ENCODE measurements around the gene DNASE1L3.

Gene DNASE1L3

GRCh38 chr3:58177747-58178527, 32.8 kb downstream of the DNASE1L3 start:
- peak; percentile 20 for DNase-seq

GRCh38 chr3:58176827-58177489, 33.8 kb downstream of the DNASE1L3 start:
- no peak for DNase-seq

DNA sequence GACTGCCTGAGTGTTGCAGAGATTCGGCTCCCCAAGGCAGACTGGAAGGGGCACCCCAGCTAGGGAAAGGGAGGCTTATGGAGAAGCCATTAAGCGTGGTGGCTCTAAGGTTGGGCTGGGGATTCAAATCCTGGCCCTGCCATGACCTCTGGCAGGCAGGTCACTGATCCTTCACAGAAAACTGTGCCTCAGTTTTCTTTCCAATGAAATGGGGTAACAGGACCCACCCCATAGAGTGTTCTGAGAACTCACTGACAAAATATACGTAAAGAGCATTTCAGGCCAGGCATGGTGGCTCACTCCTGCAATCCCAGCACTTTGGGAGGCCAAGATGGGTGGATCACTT, 34.6 kb downstream of the DNASE1L3 start:
- no peak for DNase-seq

DNA sequence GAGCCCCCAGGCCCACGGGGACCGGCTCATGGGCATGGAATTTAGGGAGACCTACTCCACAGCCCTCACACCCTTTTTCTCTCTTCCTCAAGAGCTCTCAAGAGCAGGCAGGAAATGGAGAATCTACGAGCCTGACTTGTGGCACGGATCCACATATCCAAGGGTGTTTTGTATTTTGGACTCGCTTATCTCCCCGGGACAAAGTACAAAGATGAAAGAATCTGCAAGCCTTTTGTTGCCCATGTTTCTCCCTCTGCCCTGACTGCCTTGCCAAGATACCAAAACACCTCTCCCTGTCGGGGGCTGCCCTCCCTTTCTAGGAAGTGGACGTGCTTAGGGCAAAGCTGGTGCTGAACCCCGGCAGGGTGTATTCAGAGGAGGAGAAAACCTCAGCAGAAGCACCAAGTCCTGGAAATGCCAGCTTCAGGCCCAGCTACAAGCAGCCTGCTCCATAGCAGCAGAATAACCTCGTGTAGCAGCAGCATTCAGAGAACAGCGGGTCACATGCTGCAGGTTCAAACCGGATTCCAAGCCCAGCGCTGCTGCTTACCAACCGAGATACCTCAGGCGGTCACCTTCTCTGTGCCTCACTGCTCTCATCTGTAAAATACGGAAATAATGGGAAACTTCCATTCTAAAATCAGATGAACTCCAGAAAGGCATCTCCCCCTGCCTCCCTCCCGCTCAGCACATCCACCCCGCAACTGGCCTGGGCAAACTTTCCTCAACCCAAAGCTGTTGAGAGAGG, 35.2 kb downstream of the DNASE1L3 start:
- no peak for DNase-seq

GRCh38 chr3:58175187-58175436, 35.7 kb downstream of the DNASE1L3 start:
- no peak for DNase-seq

- no peak for DNase-seq
These were observed 36.9 kb downstream of the DNASE1L3 start for GRCh38 chr3:58173669-58174398.

- DNase-seq, result no peak
These were observed 37.6 kb downstream of the DNASE1L3 start for GRCh38 chr3:58173029-58173668.

DNA sequence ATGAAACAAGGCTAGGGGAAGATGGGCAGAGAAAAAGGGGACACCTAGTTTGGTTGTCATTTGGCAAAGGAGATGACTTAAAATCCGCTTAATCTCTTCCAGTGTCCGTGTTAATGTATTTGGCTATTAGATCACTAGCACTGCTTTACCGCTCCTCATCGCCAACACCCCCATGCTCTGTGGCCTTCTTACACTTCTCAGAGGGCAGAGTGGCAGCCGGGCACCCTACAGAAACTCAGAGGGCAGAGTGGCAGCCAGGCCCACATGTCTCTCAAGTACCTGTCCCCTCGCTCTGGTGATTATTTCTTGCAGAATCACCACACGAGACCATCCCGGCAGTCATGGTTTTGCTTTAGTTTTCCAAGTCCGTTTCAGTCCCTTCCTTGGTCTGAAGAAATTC, 39.6 kb downstream of the DNASE1L3 start:
- DNase-seq, result no peak

DNA sequence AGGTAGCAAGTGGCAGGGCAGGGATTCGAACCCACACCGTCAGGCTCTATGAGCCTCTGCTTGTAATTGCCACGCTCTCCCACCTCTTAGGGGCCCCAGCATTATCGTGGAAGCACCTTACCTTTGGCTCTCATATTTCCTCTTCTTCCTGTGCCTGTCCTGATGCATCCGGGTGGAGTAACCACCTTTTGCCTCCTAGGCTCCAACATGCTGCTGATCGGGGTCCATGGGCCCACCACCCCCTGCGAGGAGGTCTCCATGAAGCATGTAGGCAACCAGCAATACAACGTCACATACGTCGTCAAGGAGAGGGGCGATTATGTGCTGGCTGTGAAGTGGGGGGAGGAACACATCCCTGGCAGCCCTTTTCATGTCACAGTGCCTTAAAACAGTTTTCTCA, 40.4 kb downstream of the DNASE1L3 start:
- no peak for DNase-seq

DNA sequence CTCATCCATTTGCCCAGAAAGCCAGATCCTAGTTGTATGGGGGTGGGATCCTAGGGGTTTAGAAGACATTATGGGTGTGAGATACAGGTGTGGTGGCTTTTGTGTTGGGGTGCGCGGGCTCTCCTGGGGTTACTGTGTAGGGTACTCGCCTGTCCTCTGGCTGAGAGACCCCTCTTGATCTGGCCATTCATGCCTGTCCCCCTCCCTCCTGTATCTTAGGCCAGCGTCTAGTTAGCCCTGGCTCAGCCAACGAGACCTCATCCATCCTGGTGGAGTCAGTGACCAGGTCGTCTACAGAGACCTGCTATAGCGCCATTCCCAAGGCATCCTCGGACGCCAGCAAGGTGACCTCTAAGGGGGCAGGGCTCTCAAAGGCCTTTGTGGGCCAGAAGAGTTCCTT, 41.4 kb downstream of the DNASE1L3 start:
- DNase-seq, result no peak

GRCh38 chr3:58168498-58168897, 42.3 kb downstream of the DNASE1L3 start:
- DNase-seq, result no peak

DNA sequence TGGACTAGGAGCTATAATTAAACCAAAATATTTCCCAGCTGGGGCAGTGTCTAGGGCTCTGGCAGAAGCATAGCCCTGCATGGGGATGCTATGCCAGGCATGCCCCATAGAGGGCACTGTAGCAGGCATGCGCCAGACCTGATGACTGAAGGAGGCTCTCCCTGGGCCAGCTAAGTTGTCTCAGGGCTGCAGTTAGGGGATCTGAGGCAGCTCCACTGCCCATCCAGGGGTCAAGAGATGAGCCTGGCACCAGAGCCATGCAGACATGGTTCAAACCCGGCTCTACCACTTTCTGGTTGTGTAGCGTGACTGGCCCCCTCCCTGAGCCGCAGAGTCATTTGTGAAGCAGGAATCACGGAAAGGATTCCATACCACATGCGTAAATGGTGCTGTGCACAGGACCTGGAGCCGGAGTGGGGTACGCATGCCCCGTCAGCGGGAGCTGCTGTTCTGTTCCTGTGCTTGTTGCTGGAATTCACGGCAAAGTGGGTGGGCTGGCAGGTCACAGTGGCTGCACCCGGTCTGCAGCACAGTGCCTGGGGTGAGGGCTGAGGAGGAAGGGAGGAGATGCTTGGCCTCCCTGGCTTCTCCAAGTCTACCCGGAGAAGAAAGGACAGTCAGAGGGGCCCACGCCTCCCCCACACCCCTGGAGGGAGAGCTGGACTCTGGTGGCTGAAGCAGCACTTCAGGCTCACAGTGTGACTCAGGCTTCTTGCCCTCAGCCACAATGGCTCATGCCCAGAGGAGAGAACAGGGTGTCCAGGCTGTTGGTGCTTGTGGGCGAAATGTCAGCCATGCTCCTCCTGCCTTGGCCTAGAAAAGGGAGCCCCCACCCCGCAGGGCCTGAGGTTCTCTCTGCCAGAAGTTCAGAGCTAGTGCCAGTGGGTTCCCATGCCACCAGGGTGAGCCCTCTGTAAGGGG, 43.1 kb downstream of the DNASE1L3 start:
- DNase-seq, result peak; percentile 9

DNA sequence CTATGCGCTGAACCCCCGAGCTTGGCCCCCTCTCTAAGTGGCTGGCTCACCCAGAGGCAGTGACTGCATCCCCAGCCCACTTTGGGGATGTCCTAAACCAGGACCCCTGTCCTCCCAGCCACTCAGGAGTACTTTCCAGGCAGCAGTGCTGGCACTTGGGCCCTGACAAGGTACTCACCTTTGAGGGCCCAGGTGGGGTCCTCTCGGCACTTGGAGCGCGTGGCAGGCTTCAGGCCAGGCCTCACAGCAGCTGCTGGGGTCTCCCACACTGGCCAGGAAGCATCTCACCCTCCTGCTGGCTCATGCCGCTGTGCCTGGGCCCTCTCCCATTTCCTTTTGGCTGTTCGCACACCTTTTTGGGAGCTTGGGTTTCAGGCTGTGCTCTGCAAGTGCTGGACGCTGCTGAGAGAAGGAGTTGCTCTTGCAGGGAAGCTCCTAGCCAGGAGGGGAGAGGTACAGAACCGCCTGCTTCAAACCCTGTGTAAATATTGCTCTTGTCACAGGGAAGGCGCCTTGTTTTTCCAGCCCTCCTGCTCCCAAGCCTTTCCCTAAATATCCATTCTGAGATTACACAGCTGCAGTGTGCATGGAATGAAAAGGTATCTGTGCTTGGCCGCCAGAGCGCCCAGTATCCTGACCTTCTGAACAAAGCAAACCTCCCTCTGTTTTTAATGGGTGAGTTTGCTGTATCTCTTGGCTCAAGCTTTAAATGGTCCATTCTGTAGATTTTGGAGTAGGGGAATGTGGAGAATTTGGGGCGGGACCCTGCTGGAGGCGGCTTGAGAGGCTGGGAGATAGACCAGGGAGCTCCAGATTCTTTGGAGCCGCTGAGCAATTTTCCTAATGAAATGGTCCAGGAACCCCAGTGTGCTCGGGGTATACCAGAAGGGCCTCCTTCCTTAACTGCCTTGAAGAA, 45.6 kb downstream of the DNASE1L3 start:
- DNase-seq, result no peak

- no peak for DNase-seq
These were observed 46.4 kb downstream of the DNASE1L3 start for GRCh38 chr3:58164199-58164879.

GRCh38 chr3:58163234-58163633, 47.5 kb downstream of the DNASE1L3 start:
- no peak for DNase-seq

DNA sequence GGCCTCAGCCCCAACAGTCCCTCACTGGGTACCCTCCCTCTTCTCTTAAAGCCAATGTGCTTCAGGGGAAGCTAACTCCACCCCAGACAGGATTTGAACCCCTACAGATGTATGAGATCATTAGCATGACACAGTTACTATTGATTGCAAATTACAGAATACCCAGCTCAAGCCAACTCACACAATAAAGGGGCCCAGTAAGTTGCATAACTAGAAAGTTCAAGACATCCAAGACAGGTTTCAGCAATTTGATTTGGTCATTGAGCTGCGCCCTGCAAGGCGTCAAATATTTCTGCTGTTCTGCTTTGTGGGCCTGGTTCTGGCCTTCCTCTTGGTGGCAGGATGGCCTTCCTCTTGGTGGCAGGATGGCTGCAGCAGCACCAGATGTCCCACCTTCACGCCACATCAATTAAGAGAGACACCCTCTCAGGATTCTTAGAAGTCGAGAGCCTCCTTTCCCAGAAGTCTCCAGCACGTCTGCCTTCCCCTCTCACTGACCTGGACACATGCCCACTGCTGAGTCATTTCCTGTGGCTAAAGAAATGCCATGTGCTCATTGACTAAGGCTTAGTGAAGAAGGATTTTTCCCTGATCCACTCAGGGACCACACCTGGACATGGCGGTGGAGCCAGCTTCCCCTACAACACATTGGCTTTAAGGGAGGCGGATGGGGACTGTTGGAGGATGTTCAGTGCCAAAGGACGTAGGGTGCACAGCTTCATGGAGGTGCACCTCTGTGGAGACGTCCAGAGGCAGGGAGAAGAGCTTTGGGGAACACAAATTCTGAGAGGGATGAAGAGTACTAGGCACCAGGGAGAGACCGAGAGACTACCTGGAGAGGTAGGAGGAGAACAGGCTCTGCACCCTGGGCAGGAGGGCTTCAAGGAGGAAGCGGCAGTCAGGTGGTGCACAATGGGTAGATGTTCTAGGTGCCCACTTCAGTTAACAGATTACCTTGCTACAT, 49.1 kb downstream of the DNASE1L3 start:
- peak; percentile 58 for DNase-seq

DNA sequence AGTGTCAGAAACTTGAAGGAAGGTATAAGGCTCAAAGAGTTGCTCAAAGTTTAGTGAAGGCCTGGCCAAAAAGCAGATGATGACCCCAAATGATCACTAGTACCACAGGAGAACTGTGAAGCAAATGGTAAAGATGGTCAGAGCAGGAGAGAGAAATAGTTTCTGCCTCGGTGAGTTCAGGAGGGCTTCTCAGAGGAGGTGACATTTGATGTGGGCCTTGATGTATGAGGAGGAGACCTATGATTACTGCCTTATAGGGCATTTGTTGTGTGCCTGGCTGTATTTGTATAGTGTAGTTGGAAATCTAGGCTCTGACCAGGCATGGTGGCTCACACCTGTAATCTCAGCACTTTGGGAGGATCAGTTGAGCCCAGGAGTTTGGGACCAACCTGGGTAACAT, 50.4 kb downstream of the DNASE1L3 start:
- no peak for DNase-seq

- no peak for DNase-seq
These were observed 52.2 kb downstream of the DNASE1L3 start for GRCh38 chr3:58158442-58159153.

All from amniotic stem cell (primary cell).